Panc1 (cell line): Measurements from ENCODE around the gene BRAF.

Experiments
- POLR2AphosphoS5 ChIP-seq: IDR thresholded peaks from 2 replicates; pipeline ENCODE4 v1.6.1; 2012; ENCODE audit warnings: mild to moderate bottlenecking, low read depth, low read length, moderate library complexity
- SIN3A ChIP-seq: IDR thresholded peaks from 2 replicates; pipeline ENCODE4 v1.6.1; 2012; ENCODE audit warnings: low read depth, mild to moderate bottlenecking, low read length, moderate library complexity, borderline replicate concordance; ENCODE audit not compliant: insufficient read depth
- TCF7L2 ChIP-seq: IDR thresholded peaks from 2 replicates; pipeline ENCODE4 v1.6.1; 2011; ENCODE audit warnings: mild to moderate bottlenecking, low read depth, low read length, inconsistent platforms
- TF ChIP-seq, protein P1 (sequence below): fragments of 450-650 bp; IDR thresholded peaks from 2 replicates; pipeline ENCODE4 v1.5.1; 2017; ENCODE audit warnings: mild to moderate bottlenecking
- TF ChIP-seq, protein P2 (sequence below), 2 experiments: IDR thresholded peaks; 2 replicates each; pipeline ENCODE4 v1.6.1; 2011 to 2012; ENCODE audit warnings: low read depth in 2 of 2, control low read depth in 1 of 2, low read length in 1 of 2, mild to moderate bottlenecking in 1 of 2, moderate library complexity in 1 of 2; ENCODE audit not compliant: insufficient read depth in 1 of 2

- no peak for TF ChIP-seq POLR2AphosphoS5
- TF ChIP-seq, protein P1, sequence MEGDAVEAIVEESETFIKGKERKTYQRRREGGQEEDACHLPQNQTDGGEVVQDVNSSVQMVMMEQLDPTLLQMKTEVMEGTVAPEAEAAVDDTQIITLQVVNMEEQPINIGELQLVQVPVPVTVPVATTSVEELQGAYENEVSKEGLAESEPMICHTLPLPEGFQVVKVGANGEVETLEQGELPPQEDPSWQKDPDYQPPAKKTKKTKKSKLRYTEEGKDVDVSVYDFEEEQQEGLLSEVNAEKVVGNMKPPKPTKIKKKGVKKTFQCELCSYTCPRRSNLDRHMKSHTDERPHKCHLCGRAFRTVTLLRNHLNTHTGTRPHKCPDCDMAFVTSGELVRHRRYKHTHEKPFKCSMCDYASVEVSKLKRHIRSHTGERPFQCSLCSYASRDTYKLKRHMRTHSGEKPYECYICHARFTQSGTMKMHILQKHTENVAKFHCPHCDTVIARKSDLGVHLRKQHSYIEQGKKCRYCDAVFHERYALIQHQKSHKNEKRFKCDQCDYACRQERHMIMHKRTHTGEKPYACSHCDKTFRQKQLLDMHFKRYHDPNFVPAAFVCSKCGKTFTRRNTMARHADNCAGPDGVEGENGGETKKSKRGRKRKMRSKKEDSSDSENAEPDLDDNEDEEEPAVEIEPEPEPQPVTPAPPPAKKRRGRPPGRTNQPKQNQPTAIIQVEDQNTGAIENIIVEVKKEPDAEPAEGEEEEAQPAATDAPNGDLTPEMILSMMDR = no peak
- TF ChIP-seq SIN3A = no peak
- TF ChIP-seq, protein P2, sequence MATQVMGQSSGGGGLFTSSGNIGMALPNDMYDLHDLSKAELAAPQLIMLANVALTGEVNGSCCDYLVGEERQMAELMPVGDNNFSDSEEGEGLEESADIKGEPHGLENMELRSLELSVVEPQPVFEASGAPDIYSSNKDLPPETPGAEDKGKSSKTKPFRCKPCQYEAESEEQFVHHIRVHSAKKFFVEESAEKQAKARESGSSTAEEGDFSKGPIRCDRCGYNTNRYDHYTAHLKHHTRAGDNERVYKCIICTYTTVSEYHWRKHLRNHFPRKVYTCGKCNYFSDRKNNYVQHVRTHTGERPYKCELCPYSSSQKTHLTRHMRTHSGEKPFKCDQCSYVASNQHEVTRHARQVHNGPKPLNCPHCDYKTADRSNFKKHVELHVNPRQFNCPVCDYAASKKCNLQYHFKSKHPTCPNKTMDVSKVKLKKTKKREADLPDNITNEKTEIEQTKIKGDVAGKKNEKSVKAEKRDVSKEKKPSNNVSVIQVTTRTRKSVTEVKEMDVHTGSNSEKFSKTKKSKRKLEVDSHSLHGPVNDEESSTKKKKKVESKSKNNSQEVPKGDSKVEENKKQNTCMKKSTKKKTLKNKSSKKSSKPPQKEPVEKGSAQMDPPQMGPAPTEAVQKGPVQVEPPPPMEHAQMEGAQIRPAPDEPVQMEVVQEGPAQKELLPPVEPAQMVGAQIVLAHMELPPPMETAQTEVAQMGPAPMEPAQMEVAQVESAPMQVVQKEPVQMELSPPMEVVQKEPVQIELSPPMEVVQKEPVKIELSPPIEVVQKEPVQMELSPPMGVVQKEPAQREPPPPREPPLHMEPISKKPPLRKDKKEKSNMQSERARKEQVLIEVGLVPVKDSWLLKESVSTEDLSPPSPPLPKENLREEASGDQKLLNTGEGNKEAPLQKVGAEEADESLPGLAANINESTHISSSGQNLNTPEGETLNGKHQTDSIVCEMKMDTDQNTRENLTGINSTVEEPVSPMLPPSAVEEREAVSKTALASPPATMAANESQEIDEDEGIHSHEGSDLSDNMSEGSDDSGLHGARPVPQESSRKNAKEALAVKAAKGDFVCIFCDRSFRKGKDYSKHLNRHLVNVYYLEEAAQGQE (IDR thresholded peaks at IDR 0.05; ENCODE audit: insufficient read depth in 1 of 2, low read depth in 2 of 2, low read length in 1 of 2) = no peak
- TF ChIP-seq TCF7L2 = no peak
These were observed 241.1 kb downstream of the BRAF start for GRCh38 chr7:140683657-140684056.
